GM20000 (cell line): ENCODE measurements around the gene CCNT2.
A peak's percentile ranks its signal among the peaks of the same experiment; 100 is the strongest.
"Not testable (repeated sequence)": the region's sequence is repeated elsewhere in the genome, so short reads cannot be mapped to it uniquely, and the experiment has no call there.

ENCODE experiments used
- DNase-seq: peaks from one replicate; pipeline ENCODE4 v3.0.0; 2012; ENCODE audit warnings: low spot score
- CTCF ChIP-seq: IDR thresholded peaks from 2 replicates; pipeline ENCODE4 v1.5.1; 2012; ENCODE audit warnings: mild to moderate bottlenecking, control low read depth; ENCODE audit errors: extremely low read depth, missing control alignments

Gene CCNT2

GRCh38 chr2:134954065-134954464 lies 35.4 kb downstream of the CCNT2 start:
- TF ChIP-seq CTCF, result no peak

GRCh38 chr2:134955744-134956143 lies 37.1 kb downstream of the CCNT2 start:
- no peak for DNase-seq
- no peak for TF ChIP-seq CTCF

More at GRCh38 chr2:134954065-134954464, 35.4 kb downstream of the CCNT2 start:
- DNase-seq, result no peak

GRCh38 chr2:134957477-134957876 lies 38.9 kb downstream of the CCNT2 start:
- TF ChIP-seq CTCF, result no peak

GRCh38 chr2:134967166-134967565 lies 48.5 kb downstream of the CCNT2 start:
- not testable (repeated sequence) for DNase-seq

More at GRCh38 chr2:134957477-134957876, 38.9 kb downstream of the CCNT2 start:
- no peak for DNase-seq

GRCh38 chr2:134973241-134974138 lies 54.9 kb downstream of the CCNT2 start:
- peak; percentile 17 for DNase-seq
- no peak for TF ChIP-seq CTCF

GRCh38 chr2:134975281-134976009 lies 56.8 kb downstream of the CCNT2 start:
- no peak for TF ChIP-seq CTCF
- no peak for DNase-seq

- DNase-seq, result no peak
These were observed 57.6 kb downstream of the CCNT2 start for GRCh38 chr2:134976074-134976702.

GRCh38 chr2:134977104-134977503 lies 58.5 kb downstream of the CCNT2 start:
- not testable (repeated sequence) for DNase-seq

More at GRCh38 chr2:134976074-134976702, 57.6 kb downstream of the CCNT2 start:
- TF ChIP-seq CTCF, result no peak
